SK-N-SH (cell line): ENCODE data around the gene DHRS9. TPM values are rescaled to one million over a fixed set of nuclear protein-coding genes. Genes with fewer than 3 reads are reported as not detected.

Source experiments
- CTCF ChIA-PET: fragments of 300-600, 350-600 bp; formaldehyde crosslinking; extraction: SDS; loops from one replicate; lab custom pipeline; 2021; lab: Yijun Ruan, JAX
- POLR2A ChIA-PET: fragments of 350-600 bp; sonication (Branson Sonifier 250); formaldehyde crosslinking; extraction: SDS; loops from one replicate; lab custom pipeline; 2020; ENCODE audit warnings: antibody characterized with exemption, inconsistent platforms; lab: Yijun Ruan, JAX
- DNase-seq: peaks from one replicate; pipeline ENCODE4 v3.0.0; 2012
- H2AFZ ChIP-seq: fragments of 200-600 bp; sonication (generic); 2 replicates; pipeline ENCODE4 v1.8.1; 2016; ENCODE audit warnings: antibody characterized with exemption, mild to moderate bottlenecking, low read depth
- H3F3A ChIP-seq: fragments of 200-600 bp; sonication (generic); replicated peaks from 2 replicates; pipeline ENCODE3; 2016; ENCODE audit warnings: antibody characterized with exemption, mild to moderate bottlenecking; ENCODE audit not compliant: insufficient read depth
- H3K27ac ChIP-seq, 2 experiments: fragments of 200-500 bp in 1 of 2; fragments of 200-600 bp in 1 of 2; sonication (Bioruptor generic) in 1 of 2; sonication (generic), shearing (Covaris generic) in 1 of 2; 2 replicates each; pipeline versions ENCODE4 v1.5.1 to v1.6.1; 2014 to 2016; ENCODE audit warnings: low read depth in 2 of 2, inconsistent platforms in 1 of 2, low read length in 1 of 2, mild to moderate bottlenecking in 1 of 2, mixed read lengths in 1 of 2
- H3K27me3 ChIP-seq: fragments of 200-600 bp; sonication (generic), shearing (Covaris generic); 2 replicates; pipeline ENCODE4 v1.6.1; 2016; ENCODE audit warnings: mixed run types; ENCODE audit not compliant: insufficient read depth
- H3K36me3 ChIP-seq, 2 experiments: fragments of 200-500 bp in 1 of 2; fragments of 200-600 bp in 1 of 2; sonication (Bioruptor generic) in 1 of 2; sonication (generic) in 1 of 2; replicated peaks in 1 of 2; 2 replicates each; pipeline versions ENCODE3 to v1.5.1; 2014 to 2016; ENCODE audit warnings: low read length in 1 of 2, mild to moderate bottlenecking in 1 of 2; ENCODE audit not compliant: insufficient read depth in 2 of 2, control insufficient read depth in 1 of 2
- H3K4me1 ChIP-seq, 2 experiments: fragments of 200-500 bp in 1 of 2; fragments of 200-600 bp in 1 of 2; sonication (Bioruptor generic) in 1 of 2; sonication (generic), shearing (Covaris generic) in 1 of 2; 2 replicates each; pipeline versions ENCODE4 v1.5.1 to v1.6.1; 2014 to 2016; ENCODE audit warnings: low read depth in 1 of 2, low read length in 1 of 2, mixed run types in 1 of 2; ENCODE audit not compliant: insufficient read depth in 2 of 2, control insufficient read depth in 1 of 2
- H3K4me2 ChIP-seq: fragments of 200-600 bp; sonication (generic), shearing (Covaris generic); 2 replicates; pipeline ENCODE4 v1.6.1; 2017; ENCODE audit warnings: mixed run types
- H3K4me3 ChIP-seq, 2 experiments: fragments of 200-500 bp in 1 of 2; fragments of 200-600 bp in 1 of 2; sonication (Bioruptor generic) in 1 of 2; sonication (generic), shearing (Covaris generic) in 1 of 2; 2 replicates each; pipeline versions ENCODE4 v1.5.1 to v1.8.1; 2014 to 2016; ENCODE audit warnings: low read depth in 2 of 2, inconsistent platforms in 1 of 2, low read length in 1 of 2, mild to moderate bottlenecking in 1 of 2, mixed read lengths in 1 of 2, moderate library complexity in 1 of 2
- H3K79me2 ChIP-seq: fragments of 200-600 bp; sonication (generic); 2 replicates; pipeline ENCODE4 v1.8.1; 2017; ENCODE audit warnings: mild to moderate bottlenecking; ENCODE audit not compliant: insufficient read depth
- H3K9ac ChIP-seq: fragments of 200-600 bp; sonication (generic); 2 replicates; pipeline ENCODE4 v1.6.1; 2017; ENCODE audit warnings: mixed run types
- H3K9me2 ChIP-seq: fragments of 200-600 bp; sonication (generic); 2 replicates; pipeline ENCODE4 v1.6.1; 2017; ENCODE audit warnings: mixed run types
- H3K9me3 ChIP-seq: fragments of 200-600 bp; sonication (generic); 2 replicates; pipeline ENCODE4 v1.6.1; 2017; ENCODE audit warnings: mixed run types, mild to moderate bottlenecking, moderate library complexity
- H4K20me1 ChIP-seq: fragments of 200-600 bp; sonication (generic); 2 replicates; pipeline ENCODE4 v1.6.1; 2017; ENCODE audit warnings: mild to moderate bottlenecking, mixed run types; ENCODE audit not compliant: insufficient read depth
- GABPA ChIP-seq: IDR thresholded peaks from 2 replicates; pipeline ENCODE4 v1.4.0; 2012; ENCODE audit warnings: low read depth, mild to moderate bottlenecking
- GATA2 ChIP-seq: sonication (generic); formaldehyde crosslinking; IDR thresholded peaks from 2 replicates; pipeline ENCODE4 v1.5.0; 2020; ENCODE audit warnings: mild to moderate bottlenecking, missing genetic modification reagents
- NFIC ChIP-seq: IDR thresholded peaks from 2 replicates; pipeline ENCODE4 v1.4.0; 2012; ENCODE audit warnings: borderline replicate concordance
- NRF1 ChIP-seq: IDR thresholded peaks from 2 replicates; pipeline ENCODE4 v1.6.1; 2012; ENCODE audit warnings: low read depth, mild to moderate bottlenecking, low read length
- PBX3 ChIP-seq: IDR thresholded peaks from 2 replicates; pipeline ENCODE4; 2012
- REST ChIP-seq: IDR thresholded peaks from 2 replicates; pipeline ENCODE4 v1.6.1; 2012; ENCODE audit warnings: mild to moderate bottlenecking, low read depth, low read length, moderate library complexity
- RFX5 ChIP-seq: IDR thresholded peaks from 2 replicates; pipeline ENCODE4 v1.6.1; 2012; ENCODE audit warnings: mild to moderate bottlenecking, improper control_type of control experiment, low read length
- RXRA ChIP-seq: IDR thresholded peaks from 2 replicates; pipeline ENCODE4 v1.4.0; 2012; ENCODE audit warnings: low read depth, mild to moderate bottlenecking, borderline replicate concordance
- SIN3A ChIP-seq: IDR thresholded peaks from 2 replicates; pipeline ENCODE4 v1.6.1; 2012; ENCODE audit warnings: low read depth, mild to moderate bottlenecking, low read length, moderate library complexity, borderline replicate concordance
- TCF12 ChIP-seq: IDR thresholded peaks from 2 replicates; pipeline ENCODE4 v1.4.0; 2012
- TEAD4 ChIP-seq: IDR thresholded peaks from 2 replicates; pipeline ENCODE4 v1.4.0; 2012; ENCODE audit warnings: mild to moderate bottlenecking, borderline replicate concordance; ENCODE audit not compliant: insufficient read depth
- WGBS: methylation state at CpG from one replicate; pipeline ENCODE4 v1.1.6; 2017; ENCODE audit warnings: low lambda C conversion rate; 5-methylcytosine and 5-hydroxymethylcytosine counted together
- polyA plus RNA-seq, 3 experiments: library from polyadenylated mRNA; depleted of rRNA; stranded (reverse); fragments of >200 nt; gene quantifications; 2 replicates each; pipeline ENCODE4 v1.2.3, GENCODE V29; 2012
- TF ChIP-seq, protein P1 (sequence below): fragments of 150-350 bp; IDR thresholded peaks from 2 replicates; pipeline ENCODE4 v1.6.1; 2017; ENCODE audit warnings: antibody characterized with exemption, low read length, low read depth, borderline replicate concordance

Gene DHRS9
- polyA plus RNA-seq, 1 of the 3 experiments (the other 2 are of a cell fraction): not detected

GRCh38 chr2:169136885-169137534, 67.6 kb downstream of the DHRS9 start:
- Histone ChIP-seq H3K9me2 (no peaks in the 10 kb centered on the region), H2AFZ (no peak overlapping the region), H3K4me2 (no peak overlapping the region), H3K9ac (no peak overlapping the region), H3F3A (no peaks in the 10 kb centered on the region), H3K4me1 (no peaks in the 10 kb centered on the region), H3K36me3 (no peaks in the 10 kb centered on the region), H3K27me3 (0 out of 2 replicates have a peak, but pooled peaks cover 3% of the 10 kb centered on the region), H3K4me3 (no peak overlapping the region), H3K27ac (no peak overlapping the region), H3K79me2 (no peaks in the 10 kb centered on the region), H3K9me3 (no peaks in the 10 kb centered on the region), H4K20me1 (no peaks in the 10 kb centered on the region)
- WGBS: 52% methylated on average over 3 of the region's 3 CpGs
- ChIA-PET CTCF (no interaction called here), POLR2A (no interaction called here)
- DNase-seq: no peak
- TF ChIP-seq PBX3: no peak
- TF ChIP-seq, protein P1, sequence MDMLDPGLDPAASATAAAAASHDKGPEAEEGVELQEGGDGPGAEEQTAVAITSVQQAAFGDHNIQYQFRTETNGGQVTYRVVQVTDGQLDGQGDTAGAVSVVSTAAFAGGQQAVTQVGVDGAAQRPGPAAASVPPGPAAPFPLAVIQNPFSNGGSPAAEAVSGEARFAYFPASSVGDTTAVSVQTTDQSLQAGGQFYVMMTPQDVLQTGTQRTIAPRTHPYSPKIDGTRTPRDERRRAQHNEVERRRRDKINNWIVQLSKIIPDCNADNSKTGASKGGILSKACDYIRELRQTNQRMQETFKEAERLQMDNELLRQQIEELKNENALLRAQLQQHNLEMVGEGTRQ: no peak
- TF ChIP-seq GABPA: no peak

DNA sequence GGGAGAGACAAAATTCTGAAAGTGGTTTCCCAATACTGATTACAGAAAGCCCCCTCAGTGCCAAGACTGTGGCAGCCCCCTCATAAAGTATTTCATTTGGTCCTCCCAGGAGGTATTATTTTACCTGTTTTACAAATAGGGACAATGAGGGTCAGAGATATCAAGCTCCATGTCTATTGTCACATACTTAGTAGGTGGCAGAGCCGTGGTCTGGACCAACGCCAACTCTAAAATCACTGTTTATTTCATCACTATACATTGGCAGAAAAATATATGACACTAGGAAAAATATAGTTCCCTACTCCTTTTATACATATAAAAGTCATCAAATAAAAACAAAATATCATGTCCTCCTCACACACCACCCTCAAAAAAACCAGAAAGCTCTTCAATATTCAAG, 68.6 kb downstream of the DHRS9 start:
- Histone ChIP-seq H4K20me1 (no peaks in the 10 kb centered on the region), H3K4me1 (no peaks in the 10 kb centered on the region), H3K27me3 (no peaks in the 10 kb centered on the region), H3K9me2 (no peaks in the 10 kb centered on the region), H3K9ac (no peak overlapping the region), H2AFZ (no peak overlapping the region), H3F3A (no peaks in the 10 kb centered on the region), H3K9me3 (no peaks in the 10 kb centered on the region), H3K79me2 (no peaks in the 10 kb centered on the region), H3K4me2 (no peak overlapping the region), H3K4me3 (no peak overlapping the region), H3K36me3 (no peaks in the 10 kb centered on the region), H3K27ac (no peak overlapping the region)
- CTCF ChIA-PET: interaction anchor here (1.6 to 8.4 kb wide), 3 partner anchors 12 to 84 kb away, joined by 6 to 94 read pairs (median 7); no protein-coding TSS in a partner anchor
- TF ChIP-seq NFIC (no peak), TEAD4 (no peak)
- TF ChIP-seq, protein P1: no peak
- POLR2A ChIA-PET: no interaction called here
- no peak for DNase-seq
- 66% methylated on average over 2 of the region's 2 CpGs for WGBS

DNA sequence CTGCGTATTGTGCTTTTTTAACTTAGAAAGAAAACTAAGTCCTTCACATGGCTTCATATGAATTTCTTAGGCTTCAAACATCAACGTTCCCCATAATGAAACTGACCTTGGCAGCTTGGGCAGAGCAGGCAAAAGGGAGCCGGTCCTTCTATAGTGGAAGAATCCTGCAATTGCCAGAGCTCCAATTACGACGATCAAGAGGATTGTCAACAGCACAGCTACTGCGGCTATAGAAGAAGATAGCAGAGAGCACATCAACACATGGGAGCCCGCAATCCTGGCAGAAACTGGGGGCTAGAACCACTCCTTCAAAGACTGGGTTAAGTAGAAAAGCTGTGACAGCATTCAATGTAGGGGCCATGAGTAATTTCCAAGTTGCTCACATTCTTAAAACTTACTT, 69.8 kb downstream of the DHRS9 start:
- no peak overlapping the region for H3K4me2 ChIP-seq
- 77% methylated on average over 7 of the region's 7 CpGs for WGBS
- no peaks in the 10 kb centered on the region for H3K79me2 ChIP-seq
- H3K27ac ChIP-seq: no peak overlapping the region
- H3F3A ChIP-seq: no peaks in the 10 kb centered on the region
- H3K36me3 ChIP-seq: no peaks in the 10 kb centered on the region
- H3K27me3 ChIP-seq: no peaks in the 10 kb centered on the region
- H4K20me1 ChIP-seq: no peaks in the 10 kb centered on the region
- no peaks in the 10 kb centered on the region for H3K4me1 ChIP-seq
- CTCF ChIA-PET: interaction anchor here (1.0 to 8.4 kb wide), 7 partner anchors 10 to 179 kb away, joined by 3 to 94 read pairs (median 6); no protein-coding TSS in a partner anchor
- DNase-seq: no peak
- H2AFZ ChIP-seq: no peak overlapping the region
- no peaks in the 10 kb centered on the region for H3K9me3 ChIP-seq
- no peak overlapping the region for H3K4me3 ChIP-seq
- H3K9ac ChIP-seq: no peak overlapping the region
- H3K9me2 ChIP-seq: no peaks in the 10 kb centered on the region
- POLR2A ChIA-PET: no interaction called here
- TF ChIP-seq RFX5 (no peak), GATA2 (CRISPR knock-in tag) (no peak), RXRA (no peak), NRF1 (no peak), REST (no peak), TCF12 (no peak), SIN3A (no peak), GABPA (no peak)
